Fibroblast of lung (primary cell): ENCODE measurements around the gene ANKEF1.

Source experiments
- CTCF ChIP-seq, 2 donors: IDR thresholded peaks in 1 of 2; conservative IDR thresholded peaks in 1 of 2; 1 replicate in 1 of 2; 2 replicates in 1 of 2; pipeline ENCODE4 v1.5.1; 2011 to 2012; ENCODE audit warnings: low read length in 2 of 2, control low read depth in 1 of 2, inconsistent platforms in 1 of 2, low read depth in 1 of 2, mild to moderate bottlenecking in 1 of 2
- EZH2 ChIP-seq: IDR thresholded peaks from 2 replicates; pipeline ENCODE4 v1.5.1; 2012; ENCODE audit warnings: low read length, control low read depth, mild to moderate bottlenecking; ENCODE audit errors: missing control alignments

- no peak for TF ChIP-seq CTCF (conservative IDR thresholded peaks at IDR 0.05 in 1 of 2, IDR thresholded peaks at IDR 0.05 in 1 of 2; ENCODE audit: low read depth in 1 of 2, low read length in 2 of 2)
- TF ChIP-seq EZH2 = no peak
Observed at GRCh38 chr20:10033905-10034650, 709 bp upstream of the ANKEF1 start.
